ENCODE results near the gene NELFCD. TPM values are rescaled to one million over a fixed set of nuclear protein-coding genes. Genes with fewer than 3 reads are reported as not detected.

The NELFCD gene
- polyA plus RNA-seq, 1 donor (not counting 4 experiments of a cell fraction or from before 2014, with no cell fraction given) = 68.5 TPM

GRCh38 chr20:58941471-58941870, 39.6 kb upstream of the NELFCD start:
- H3K27ac ChIP-seq (ENCODE audit: control insufficient read depth, insufficient read depth, low read length) = no peak overlapping the region
- H3K4me3 ChIP-seq (ENCODE audit: control insufficient read depth in 2 of 3, extremely low read depth in 1 of 3, insufficient read depth in 2 of 3, low read depth in 1 of 3, low read length in 3 of 3) = no peak overlapping the region
- H3K4me1 ChIP-seq (ENCODE audit: control insufficient read depth, extremely low read depth, insufficient read depth, low read length) = no peaks in the 10 kb centered on the region
- no peaks in the 10 kb centered on the region for H3K9me3 ChIP-seq (ENCODE audit: control insufficient read depth, low read depth, low read length)
- H4K20me1 ChIP-seq (ENCODE audit: control insufficient read depth, extremely low read depth, insufficient read depth, low read length) = no peaks in the 10 kb centered on the region
- DNase-seq (ENCODE audit: low read depth, low spot score) (no peak), FAIRE-seq (no peak)
- no peaks in the 10 kb centered on the region for H3K79me2 ChIP-seq (ENCODE audit: control insufficient read depth, insufficient read depth, low read length)
- H3K36me3 ChIP-seq (ENCODE audit: control insufficient read depth in 2 of 2, extremely low read depth in 1 of 2, insufficient read depth in 2 of 2, low read length in 2 of 2) = no peaks in the 10 kb centered on the region
- no peak for TF ChIP-seq CTCF (optimal IDR thresholded peaks at IDR 0.05 in 1 of 3, IDR thresholded peaks at IDR 0.05 in 1 of 3, conservative IDR thresholded peaks at IDR 0.05 in 1 of 3; ENCODE audit: extremely low read depth in 1 of 3, insufficient read depth in 2 of 3, low read length in 3 of 3)
- no peak for TF ChIP-seq EZH2 (IDR thresholded peaks at IDR 0.05; ENCODE audit: low read length)
- no peaks in the 10 kb centered on the region for H3K9me1 ChIP-seq (ENCODE audit: control insufficient read depth, extremely low read depth, insufficient read depth, low read length)
- no peak overlapping the region for H2AFZ ChIP-seq (ENCODE audit: control insufficient read depth, low read length)
- H3K27me3 ChIP-seq (ENCODE audit: control insufficient read depth, extremely low read depth, insufficient read depth, low read length) = peaks cover 7% of the 10 kb centered on the region
- H3K9ac ChIP-seq (ENCODE audit: control insufficient read depth, extremely low read depth, insufficient read depth, low read length) = no peak overlapping the region
- dilution Hi-C loops (cut with MboI; ENCODE audit: extremely low pct_ligation_motif_present, low sequenced_read_pairs) = no loop called here
- no peak overlapping the region for H3K4me2 ChIP-seq (ENCODE audit: control insufficient read depth, extremely low read depth, insufficient read depth, low read depth, low read length)

DNA sequence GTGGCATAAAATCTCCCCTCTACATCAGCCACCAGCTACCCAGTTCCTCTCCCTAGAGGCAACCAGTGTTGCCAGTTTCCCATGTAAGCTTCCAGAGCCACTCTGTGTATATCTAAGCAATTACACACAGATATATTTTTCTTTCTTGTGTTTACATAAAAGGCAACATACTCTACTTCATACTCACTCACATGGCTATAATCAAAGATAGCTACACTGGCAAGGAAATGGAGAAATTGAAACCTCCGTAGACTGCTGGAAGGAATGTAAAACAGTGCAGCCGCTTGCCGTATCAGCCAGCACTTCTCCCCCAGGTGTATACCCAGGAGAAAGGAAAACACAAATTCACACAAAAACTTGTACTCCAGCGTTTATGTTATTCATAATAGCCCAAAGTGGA, 38.5 kb upstream of the NELFCD start:
- no peak overlapping the region for H3K4me2 ChIP-seq (ENCODE audit: control insufficient read depth, extremely low read depth, insufficient read depth, low read depth, low read length)
- peaks cover 7% of the 10 kb centered on the region for H3K27me3 ChIP-seq (ENCODE audit: control insufficient read depth, extremely low read depth, insufficient read depth, low read length)
- no peak overlapping the region for H3K4me3 ChIP-seq (ENCODE audit: control insufficient read depth in 2 of 3, extremely low read depth in 1 of 3, insufficient read depth in 2 of 3, low read depth in 1 of 3, low read length in 3 of 3)
- no peak for TF ChIP-seq CTCF (optimal IDR thresholded peaks at IDR 0.05 in 1 of 3, IDR thresholded peaks at IDR 0.05 in 1 of 3, conservative IDR thresholded peaks at IDR 0.05 in 1 of 3; ENCODE audit: extremely low read depth in 1 of 3, insufficient read depth in 2 of 3, low read length in 3 of 3)
- TF ChIP-seq EZH2 (IDR thresholded peaks at IDR 0.05; ENCODE audit: low read length) = no peak
- H2AFZ ChIP-seq (ENCODE audit: control insufficient read depth, low read length) = no peak overlapping the region
- no peaks in the 10 kb centered on the region for H3K79me2 ChIP-seq (ENCODE audit: control insufficient read depth, insufficient read depth, low read length)
- DNase-seq (ENCODE audit: low read depth, low spot score) (no peak), FAIRE-seq (no peak)
- H3K27ac ChIP-seq (ENCODE audit: control insufficient read depth, insufficient read depth, low read length) = no peak overlapping the region
- no peaks in the 10 kb centered on the region for H3K4me1 ChIP-seq (ENCODE audit: control insufficient read depth, extremely low read depth, insufficient read depth, low read length)
- no peak overlapping the region for H3K9ac ChIP-seq (ENCODE audit: control insufficient read depth, extremely low read depth, insufficient read depth, low read length)
- H3K9me3 ChIP-seq (ENCODE audit: control insufficient read depth, low read depth, low read length) = no peaks in the 10 kb centered on the region
- no peaks in the 10 kb centered on the region for H3K36me3 ChIP-seq (ENCODE audit: control insufficient read depth in 2 of 2, extremely low read depth in 1 of 2, insufficient read depth in 2 of 2, low read length in 2 of 2)
- H4K20me1 ChIP-seq (ENCODE audit: control insufficient read depth, extremely low read depth, insufficient read depth, low read length) = no peaks in the 10 kb centered on the region
- no peaks in the 10 kb centered on the region for H3K9me1 ChIP-seq (ENCODE audit: control insufficient read depth, extremely low read depth, insufficient read depth, low read length)
- dilution Hi-C loops (cut with MboI; ENCODE audit: extremely low pct_ligation_motif_present, low sequenced_read_pairs) = no loop called here

Measured in keratinocyte (primary cell).